BJ (cell line): ENCODE data around the gene ITPK1. TPM values are rescaled to one million over a fixed set of nuclear protein-coding genes. Genes with fewer than 3 reads are reported as not detected.

Experiments
- CTCF ChIA-PET: fragments of 350-600 bp; formaldehyde crosslinking; extraction: SDS; loops from one replicate; lab custom pipeline; 2021; ENCODE audit warnings: antibody characterized with exemption, inconsistent platforms; lab: Yijun Ruan, JAX
- POLR2A ChIA-PET: fragments of 300-600 bp; sonication (Branson Sonifier 250); formaldehyde crosslinking; extraction: SDS; loops from one replicate; lab custom pipeline; 2021; ENCODE audit warnings: antibody characterized with exemption; lab: Charles Lee
- DNase-seq: peaks from one replicate; pipeline ENCODE4 v3.0.0-alpha.2; 2011; ENCODE audit warnings: low read depth
- H3K27me3 ChIP-seq: 2 replicates; pipeline ENCODE4 v1.6.0; 2011; ENCODE audit warnings: low read length; ENCODE audit not compliant: control insufficient read depth, insufficient read depth
- H3K36me3 ChIP-seq: 2 replicates; pipeline ENCODE4 v1.5.1; 2011; ENCODE audit warnings: low read length; ENCODE audit not compliant: control insufficient read depth, insufficient read depth
- H3K4me3 ChIP-seq: 2 replicates; pipeline ENCODE4 v1.5.1; 2011; ENCODE audit warnings: low read depth, mild to moderate bottlenecking, control low read depth, low read length
- CTCF ChIP-seq: IDR thresholded peaks from 2 replicates; pipeline ENCODE4 v1.5.1; 2011; ENCODE audit warnings: low read depth, mild to moderate bottlenecking, control low read depth, inconsistent platforms, low read length, moderate library complexity; ENCODE audit not compliant: insufficient read depth
- polyA plus RNA-seq: library from polyadenylated mRNA; depleted of rRNA; stranded (reverse); fragments of >200 nt; gene quantifications from 2 replicates; pipeline ENCODE4 v1.2.3, GENCODE V29; 2011

ITPK1 gene
- polyA plus RNA-seq, 1 experiment, result 49.0 TPM

- Histone ChIP-seq H3K27me3 (no peaks in the 10 kb centered on the region), H3K36me3 (peaks cover 3% of the 10 kb centered on the region), H3K4me3 (no peak overlapping the region)
- no peak for TF ChIP-seq CTCF
- POLR2A ChIA-PET, result no interaction called here
- CTCF ChIA-PET, result interaction anchor here (1.8 kb wide), 1 partner anchor 194 kb away, joined by 7 read pairs; no protein-coding TSS in a partner anchor
- DNase-seq, result no peak
Measured at GRCh38 chr14:92945544-92945943, 170.2 kb downstream of the ITPK1 start.

DNA sequence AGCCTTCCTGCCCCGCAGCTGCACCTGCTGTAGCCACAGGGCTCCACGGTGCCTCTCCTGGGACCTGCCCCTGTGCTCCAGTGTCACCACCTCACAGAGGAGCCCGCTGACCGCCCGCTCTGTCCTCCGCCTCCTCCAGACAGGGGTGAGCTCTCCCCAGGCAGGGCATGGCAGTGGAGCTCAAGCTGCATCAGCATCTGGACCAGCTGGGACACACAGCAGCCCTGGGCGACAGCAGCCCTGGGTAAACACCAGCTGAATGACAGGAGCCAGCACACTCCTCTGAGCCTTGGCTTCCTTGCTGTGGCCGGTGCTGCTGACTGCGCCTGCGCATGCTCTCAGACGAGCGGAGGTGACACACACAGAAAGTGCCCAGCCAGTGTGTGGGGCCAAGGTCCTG, 170.7 kb downstream of the ITPK1 start:
- CTCF ChIA-PET, result interaction anchor here (1.8 kb wide), 1 partner anchor 194 kb away, joined by 7 read pairs; no protein-coding TSS in a partner anchor
- no peak for DNase-seq
- TF ChIP-seq CTCF, result no peak

GRCh38 chr14:92943855-92944570, 171.7 kb downstream of the ITPK1 start:
- CTCF ChIA-PET, result interaction anchor here (1.2 to 1.8 kb wide), 2 partner anchors 8 to 195 kb away, joined by 3 to 7 read pairs; no protein-coding TSS in a partner anchor
- no peak for TF ChIP-seq CTCF
- DNase-seq, result no peak

More for the DNA sequence above, 170.7 kb downstream of the ITPK1 start:
- POLR2A ChIA-PET, result no interaction called here
- H3K36me3 ChIP-seq, result peaks cover 3% of the 10 kb centered on the region
- H3K4me3 ChIP-seq, result no peak overlapping the region
- no peaks in the 10 kb centered on the region for H3K27me3 ChIP-seq

GRCh38 chr14:92942976-92943710, 172.6 kb downstream of the ITPK1 start:
- Histone ChIP-seq H3K4me3 (no peak overlapping the region), H3K36me3 (peaks cover 3% of the 10 kb centered on the region), H3K27me3 (no peaks in the 10 kb centered on the region)
- ChIA-PET POLR2A (no interaction called here), CTCF (interaction anchor here (1.2 kb wide), 1 partner anchor 9 kb away, joined by 3 read pairs; no protein-coding TSS in a partner anchor)
- no peak for DNase-seq
- no peak for TF ChIP-seq CTCF

More at GRCh38 chr14:92943855-92944570, 171.7 kb downstream of the ITPK1 start:
- H3K4me3 ChIP-seq, result no peak overlapping the region
- H3K36me3 ChIP-seq, result peaks cover 3% of the 10 kb centered on the region
- POLR2A ChIA-PET, result no interaction called here
- no peaks in the 10 kb centered on the region for H3K27me3 ChIP-seq

DNA sequence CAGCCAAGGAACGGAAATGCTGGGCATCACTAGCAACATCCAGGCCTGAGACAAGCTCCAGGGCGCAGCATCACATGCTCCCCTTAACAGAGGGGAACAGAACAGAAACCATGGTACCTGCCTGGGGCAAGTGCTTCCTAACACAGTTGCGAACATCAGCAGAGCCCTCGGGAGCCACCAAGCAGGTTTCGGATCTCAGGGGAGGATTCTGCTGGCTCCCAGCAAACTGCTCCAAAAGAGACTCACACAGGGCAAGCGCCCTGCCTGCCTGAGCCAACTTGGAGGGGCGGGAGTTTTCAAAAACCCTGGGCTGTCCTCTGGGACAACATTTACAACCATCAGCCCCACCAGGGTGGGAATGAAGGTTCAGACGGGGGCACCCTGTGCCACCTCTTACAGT, 173.1 kb downstream of the ITPK1 start:
- Histone ChIP-seq H3K4me3 (no peak overlapping the region), H3K36me3 (peaks cover 3% of the 10 kb centered on the region), H3K27me3 (no peaks in the 10 kb centered on the region)
- ChIA-PET POLR2A (no interaction called here), CTCF (interaction anchor here (1.0 to 1.5 kb wide), 2 partner anchors 197 to 237 kb away, joined by 6 read pairs; no protein-coding TSS in a partner anchor)
- no peak for DNase-seq
- no peak for TF ChIP-seq CTCF
